Tibial artery (tissue), 4 donors: ENCODE measurements around the gene SPATA32.
A peak's percentile ranks its signal among the peaks of the same experiment; 100 is the strongest.

Experiments
- DNase-seq, 2 donors: peaks; one replicate each; pipeline ENCODE4 v3.0.0-alpha.2; 2019
- H3K27ac ChIP-seq, 2 donors: fragments of 200-600 bp; sonication (generic) in 1 of 2; 1 replicate in 1 of 2; 2 replicates in 1 of 2; pipeline ENCODE4 v1.5.1; 2018 to 2019; ENCODE audit warnings: mild to moderate bottlenecking in 1 of 2
- H3K27me3 ChIP-seq, 2 donors: fragments of 200-600 bp; sonication (generic) in 1 of 2; one replicate each; pipeline versions ENCODE4 v1.5.1 to v1.6.0; 2016 to 2019
- H3K36me3 ChIP-seq, 3 donors: fragments of 200-600 bp; sonication (generic) in 2 of 3; one replicate each; pipeline ENCODE4 v1.5.1; 2016 to 2019; ENCODE audit warnings: mild to moderate bottlenecking in 2 of 3
- H3K4me1 ChIP-seq, 4 donors: fragments of 200-600 bp; sonication (generic) in 2 of 4; 1 replicate in 3 of 4; 2 replicates in 1 of 4; pipeline ENCODE4 v1.5.1; 2016 to 2019
- H3K4me3 ChIP-seq, 2 donors: fragments of 200-600 bp; sonication (generic) in 1 of 2; 1 replicate in 1 of 2; 2 replicates in 1 of 2; pipeline ENCODE4 v1.5.1; 2018 to 2019; ENCODE audit warnings: mild to moderate bottlenecking in 2 of 2
- H3K9me3 ChIP-seq, 3 donors: fragments of 200-600 bp; sonication (generic) in 1 of 3; one replicate each; pipeline ENCODE4 v1.5.1; 2016 to 2019
- intact Hi-C: fragments of 100-400 bp; cut with DNase I; formaldehyde crosslinking; loops from one replicate; pipeline ENCODE4 v1.15.0; 2023; ENCODE audit warnings: low total_unique reads
- TF ChIP-seq, protein P1 (sequence below), 2 experiments: fragments of 200-600 bp in 1 of 2; fragments of 450-650 bp in 1 of 2; IDR thresholded peaks; one replicate each; pipeline ENCODE4 v1.5.1; 2017 to 2019; ENCODE audit warnings: antibody characterized with exemption in 2 of 2, mild to moderate bottlenecking in 1 of 2, moderate library complexity in 1 of 2

The SPATA32 gene

DNA sequence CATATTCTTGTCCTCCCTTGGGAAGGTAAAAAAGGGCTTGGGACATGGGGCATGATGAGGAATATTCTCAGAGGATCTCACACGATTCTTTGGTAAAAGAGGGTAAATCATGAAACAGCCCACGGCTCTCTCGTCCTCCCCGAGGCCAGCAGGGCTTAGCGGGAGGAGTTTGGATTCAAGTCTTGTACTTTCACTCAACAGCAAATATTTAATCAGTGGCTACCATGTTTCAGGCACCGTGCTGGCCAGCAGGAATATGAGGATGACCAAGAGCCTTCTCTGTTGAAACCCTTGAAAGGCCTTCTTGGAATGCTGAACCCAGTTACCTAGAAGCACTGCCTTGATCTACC lies 46.1 kb upstream of the SPATA32 start:
- Histone ChIP-seq H3K27me3 (no peaks in the 10 kb centered on the region), H3K4me1 (peaks cover 0 to 65% (median 46%) of the 10 kb centered on the region in 4 donors), H3K4me3 (no peak overlapping the region), H3K36me3 (no peaks in the 10 kb centered on the region), H3K9me3 (no peaks in the 10 kb centered on the region), H3K27ac (peak overlapping the region; percentile 62 to 73)
- intact Hi-C loops, result no loop called here
- DNase-seq, result no peak
- TF ChIP-seq, protein P1, sequence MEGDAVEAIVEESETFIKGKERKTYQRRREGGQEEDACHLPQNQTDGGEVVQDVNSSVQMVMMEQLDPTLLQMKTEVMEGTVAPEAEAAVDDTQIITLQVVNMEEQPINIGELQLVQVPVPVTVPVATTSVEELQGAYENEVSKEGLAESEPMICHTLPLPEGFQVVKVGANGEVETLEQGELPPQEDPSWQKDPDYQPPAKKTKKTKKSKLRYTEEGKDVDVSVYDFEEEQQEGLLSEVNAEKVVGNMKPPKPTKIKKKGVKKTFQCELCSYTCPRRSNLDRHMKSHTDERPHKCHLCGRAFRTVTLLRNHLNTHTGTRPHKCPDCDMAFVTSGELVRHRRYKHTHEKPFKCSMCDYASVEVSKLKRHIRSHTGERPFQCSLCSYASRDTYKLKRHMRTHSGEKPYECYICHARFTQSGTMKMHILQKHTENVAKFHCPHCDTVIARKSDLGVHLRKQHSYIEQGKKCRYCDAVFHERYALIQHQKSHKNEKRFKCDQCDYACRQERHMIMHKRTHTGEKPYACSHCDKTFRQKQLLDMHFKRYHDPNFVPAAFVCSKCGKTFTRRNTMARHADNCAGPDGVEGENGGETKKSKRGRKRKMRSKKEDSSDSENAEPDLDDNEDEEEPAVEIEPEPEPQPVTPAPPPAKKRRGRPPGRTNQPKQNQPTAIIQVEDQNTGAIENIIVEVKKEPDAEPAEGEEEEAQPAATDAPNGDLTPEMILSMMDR (IDR thresholded peaks at IDR 0.05), result no peak

DNA sequence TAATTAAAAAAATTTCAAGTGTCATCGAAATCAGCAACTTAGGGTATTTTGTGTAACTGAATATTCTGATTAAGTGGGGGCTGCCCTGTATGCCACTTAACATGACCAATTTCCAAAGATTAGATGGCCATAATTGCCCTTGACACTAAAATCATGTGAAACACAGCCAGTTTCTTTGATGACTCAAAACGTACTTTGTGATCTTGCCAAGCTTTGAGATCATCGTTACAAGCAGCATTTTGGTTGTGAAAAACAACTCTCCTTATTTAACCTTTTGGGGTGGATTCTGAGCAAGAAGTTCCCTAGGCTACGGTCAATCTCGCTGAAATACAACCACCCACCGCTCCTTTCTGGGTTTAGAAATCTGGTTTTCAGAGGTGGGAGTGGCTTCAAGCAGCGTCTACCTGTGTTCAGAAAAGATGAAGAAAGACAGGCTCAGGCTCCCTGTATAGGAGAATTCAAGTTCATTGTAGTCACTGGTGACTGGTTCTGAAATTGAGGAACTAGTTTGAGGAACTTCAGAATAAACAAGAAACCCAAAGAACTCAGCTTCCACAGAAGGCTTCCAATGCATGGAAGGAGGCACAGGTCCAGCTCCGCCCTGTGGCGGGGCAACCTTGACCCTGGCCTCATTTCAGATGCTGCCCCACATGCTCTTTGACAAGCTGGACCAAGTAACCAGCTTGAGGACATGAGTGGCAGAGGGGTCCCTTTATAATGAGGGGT lies 45.6 kb upstream of the SPATA32 start:
- intact Hi-C loops, result no loop called here
- peak overlapping the region; percentile 62 to 73 for H3K27ac ChIP-seq
- H3K36me3 ChIP-seq, result no peaks in the 10 kb centered on the region
- no peaks in the 10 kb centered on the region for H3K9me3 ChIP-seq
- DNase-seq, result peak in 1 of 2 donors; percentile 46
- TF ChIP-seq, protein P1 (IDR thresholded peaks at IDR 0.05), result no peak
- peaks cover 0 to 65% (median 43%) of the 10 kb centered on the region in 4 donors for H3K4me1 ChIP-seq
- H3K4me3 ChIP-seq, result no peak overlapping the region
- no peaks in the 10 kb centered on the region for H3K27me3 ChIP-seq

DNA sequence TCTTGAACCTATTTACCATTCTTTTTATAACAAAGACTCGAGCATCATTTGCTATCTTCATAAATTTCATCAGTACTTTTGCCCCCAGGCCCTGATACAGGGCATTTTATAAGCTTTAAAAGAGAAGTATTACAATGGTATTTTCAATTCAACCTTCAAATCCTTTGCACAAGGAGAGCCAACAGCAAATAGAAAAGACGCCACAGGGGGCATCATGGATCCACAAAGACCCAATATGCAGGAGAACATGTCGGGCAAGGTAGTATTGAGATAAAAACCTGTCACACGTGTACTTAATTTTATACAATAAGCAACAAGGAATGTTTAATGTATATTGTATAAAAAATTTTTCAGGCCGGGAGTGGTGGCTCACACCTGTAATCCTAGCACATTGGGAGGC lies 44.7 kb upstream of the SPATA32 start:
- Histone ChIP-seq H3K36me3 (no peaks in the 10 kb centered on the region), H3K27ac (peak overlapping the region; percentile 62 to 73), H3K27me3 (no peaks in the 10 kb centered on the region), H3K9me3 (no peaks in the 10 kb centered on the region), H3K4me1 (peaks cover 0 to 64% (median 40%) of the 10 kb centered on the region in 4 donors), H3K4me3 (no peak overlapping the region)
- intact Hi-C loops, result no loop called here
- DNase-seq, result no peak
- TF ChIP-seq, protein P1 (IDR thresholded peaks at IDR 0.05), result no peak

DNA sequence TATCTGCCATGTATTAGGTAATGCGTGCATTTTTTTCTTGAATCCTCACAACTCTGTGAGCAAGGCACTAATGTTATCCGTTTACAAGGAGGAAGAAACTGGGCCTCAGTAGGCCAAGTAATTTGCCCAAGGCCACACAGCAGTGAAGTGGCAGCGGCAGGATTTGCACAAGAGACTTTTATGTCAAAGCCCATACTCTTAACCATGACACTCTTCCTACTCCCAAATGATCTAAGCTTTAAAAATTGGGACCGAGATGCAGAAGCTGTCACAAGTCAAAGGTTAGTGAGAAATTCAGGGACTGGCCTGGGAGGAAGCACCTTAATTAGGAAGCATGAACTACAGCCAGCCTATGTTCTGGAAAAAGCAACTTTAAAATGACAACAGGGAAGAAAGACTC lies 44.2 kb upstream of the SPATA32 start:
- no peaks in the 10 kb centered on the region for H3K9me3 ChIP-seq
- H3K4me3 ChIP-seq, result no peak overlapping the region
- intact Hi-C loops, result no loop called here

DNA sequence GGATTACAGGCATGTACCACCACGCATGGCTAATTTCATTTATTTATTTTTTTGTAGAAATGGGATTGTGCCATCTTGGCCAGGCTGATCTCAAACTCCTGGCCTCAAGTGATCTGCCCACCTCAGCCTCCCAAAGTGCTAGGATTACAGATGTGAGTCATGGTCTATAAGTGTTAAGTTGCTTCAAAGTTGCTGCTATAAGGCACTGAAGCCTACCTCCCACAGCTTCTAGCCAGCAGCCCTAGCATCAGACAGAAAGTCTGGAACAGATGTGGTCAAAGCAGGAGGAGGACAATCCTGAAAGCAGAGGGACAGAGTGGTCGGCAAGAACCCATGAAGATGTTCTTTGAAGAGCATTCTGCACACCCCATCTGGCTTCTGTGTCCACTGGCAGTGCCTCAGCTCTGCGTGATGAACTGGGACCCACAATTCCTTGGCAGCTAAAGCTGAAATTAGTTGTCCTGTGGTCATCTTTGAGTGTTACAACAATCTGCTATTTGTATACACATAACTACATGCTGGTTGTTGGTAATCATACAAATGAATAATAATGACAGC lies 43.7 kb upstream of the SPATA32 start:
- TF ChIP-seq, protein P1 (IDR thresholded peaks at IDR 0.05), result no peak
- peaks cover 0 to 54% (median 30%) of the 10 kb centered on the region in 4 donors for H3K4me1 ChIP-seq

More for the DNA sequence above, 44.2 kb upstream of the SPATA32 start:
- no peak for DNase-seq
- peaks cover 0 to 58% (median 35%) of the 10 kb centered on the region in 4 donors for H3K4me1 ChIP-seq
- H3K27me3 ChIP-seq, result no peaks in the 10 kb centered on the region
- H3K27ac ChIP-seq, result no peak overlapping the region
- TF ChIP-seq, protein P1 (IDR thresholded peaks at IDR 0.05), result no peak
- H3K36me3 ChIP-seq, result no peaks in the 10 kb centered on the region

More for the DNA sequence above, 43.7 kb upstream of the SPATA32 start:
- intact Hi-C loops, result no loop called here
- Histone ChIP-seq H3K27me3 (no peaks in the 10 kb centered on the region), H3K4me3 (no peak overlapping the region), H3K36me3 (no peaks in the 10 kb centered on the region), H3K9me3 (no peaks in the 10 kb centered on the region), H3K27ac (no peak overlapping the region)
- DNase-seq, result no peak
